ENCODE data around the gene PLAC9. TPM values are rescaled to one million over a fixed set of nuclear protein-coding genes. Genes with fewer than 3 reads are reported as not detected.

Gene PLAC9
- total and polyA plus RNA-seq, 2 experiments from 2014 or later: 8.8 to 118 TPM

DNA sequence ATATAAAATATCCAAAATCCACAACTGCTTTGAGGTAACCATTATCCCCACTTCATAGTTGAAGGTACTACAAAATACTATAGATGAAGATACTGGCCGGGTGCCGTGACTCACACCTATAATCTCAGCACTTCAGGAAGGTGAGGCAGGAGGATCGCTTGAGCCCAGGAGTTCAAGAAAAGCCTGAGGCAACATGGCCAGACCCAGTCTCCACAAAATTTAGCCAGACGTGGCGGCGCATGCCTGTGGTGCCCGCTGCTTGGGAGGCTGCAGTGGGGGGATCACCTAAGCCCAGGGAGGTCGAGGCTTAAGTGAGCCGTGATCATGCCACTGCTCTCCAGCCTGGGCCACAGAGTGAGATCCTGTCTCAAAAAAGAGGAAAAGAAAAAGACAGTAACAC is 32.4 kb upstream of the PLAC9 start:
- H3F3A ChIP-seq (ENCODE audit: insufficient read depth): peaks cover 16% of the 10 kb centered on the region
- no peak overlapping the region for H3K9ac ChIP-seq
- H3K9me2 ChIP-seq (ENCODE audit: insufficient read depth): no peaks in the 10 kb centered on the region
- peaks cover 20% of the 10 kb centered on the region for H3K4me1 ChIP-seq (ENCODE audit: insufficient read depth)
- no peak overlapping the region for H3K4me2 ChIP-seq (ENCODE audit: unreplicated experiment)
- in situ Hi-C loops (cut with MboI): no loop called here
- DNase-seq: no peak
- H2AFZ ChIP-seq: no peak overlapping the region
- no peaks in the 10 kb centered on the region for H4K20me1 ChIP-seq (ENCODE audit: insufficient read depth)
- H3K79me2 ChIP-seq (ENCODE audit: insufficient read depth): no peaks in the 10 kb centered on the region
- no peak overlapping the region for H3K27ac ChIP-seq
- TF ChIP-seq EZH2 (IDR thresholded peaks at IDR 0.05; ENCODE audit: insufficient read depth, poor library complexity, severe bottlenecking) (no peak), EZH2phosphoT487 (IDR thresholded peaks at IDR 0.05; ENCODE audit: insufficient read depth, low read depth) (no peak)
- no peaks in the 10 kb centered on the region for H3K27me3 ChIP-seq (replicated peaks; ENCODE audit: insufficient read depth)
- H3K36me3 ChIP-seq (ENCODE audit: low read depth): no peaks in the 10 kb centered on the region
- H3K9me3 ChIP-seq (ENCODE audit: low read depth): no peaks in the 10 kb centered on the region
- whole genome bisulfite sequencing, 2 experiments (ENCODE audit: low coverage in 1 of 2, low lambda C conversion rate in 2 of 2, missing lambda C conversion rate in 2 of 2): 89 to 91% methylated on average over 9 of the region's 9 CpGs
- no peak overlapping the region for H3K4me3 ChIP-seq

DNA sequence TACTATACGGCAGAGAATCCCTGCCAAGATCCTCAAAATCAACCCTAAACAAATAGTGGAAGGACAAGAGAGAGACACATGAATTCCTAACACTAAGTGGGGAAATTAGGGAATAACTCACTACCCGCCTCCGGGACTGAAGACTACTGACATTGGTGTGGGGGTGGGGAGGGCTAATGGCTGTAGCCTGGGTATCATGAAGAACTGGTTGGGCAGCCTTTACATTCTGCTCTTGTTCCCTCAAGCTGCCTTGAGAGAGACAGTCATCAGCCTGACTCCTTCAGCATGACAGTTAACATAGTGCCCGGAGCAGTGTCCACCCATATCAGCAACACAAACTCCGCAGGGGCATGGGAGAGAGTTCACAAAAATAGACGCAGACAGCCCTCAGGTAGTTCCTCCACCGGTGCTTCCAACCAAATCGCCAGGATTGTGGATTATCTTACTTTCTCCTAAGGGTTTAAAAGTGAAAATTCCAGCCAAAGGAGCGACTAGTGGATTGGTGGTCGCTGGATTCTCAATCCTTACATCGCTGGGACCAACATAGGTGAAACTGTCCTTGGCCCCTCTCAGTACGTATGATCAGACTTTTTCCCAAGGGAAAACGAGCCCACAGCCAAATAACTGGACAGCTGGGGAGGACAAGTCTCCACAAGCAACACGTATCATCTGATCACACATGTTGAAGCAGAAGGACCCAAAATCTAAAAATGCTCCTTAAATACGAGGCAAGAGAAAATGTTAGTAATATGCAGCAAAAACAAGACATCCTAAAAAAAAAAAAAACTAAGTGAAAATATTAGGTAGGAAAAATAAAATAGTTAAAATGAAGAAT is 31.5 kb upstream of the PLAC9 start:
- H3K4me2 ChIP-seq (ENCODE audit: unreplicated experiment): no peak overlapping the region

DNA sequence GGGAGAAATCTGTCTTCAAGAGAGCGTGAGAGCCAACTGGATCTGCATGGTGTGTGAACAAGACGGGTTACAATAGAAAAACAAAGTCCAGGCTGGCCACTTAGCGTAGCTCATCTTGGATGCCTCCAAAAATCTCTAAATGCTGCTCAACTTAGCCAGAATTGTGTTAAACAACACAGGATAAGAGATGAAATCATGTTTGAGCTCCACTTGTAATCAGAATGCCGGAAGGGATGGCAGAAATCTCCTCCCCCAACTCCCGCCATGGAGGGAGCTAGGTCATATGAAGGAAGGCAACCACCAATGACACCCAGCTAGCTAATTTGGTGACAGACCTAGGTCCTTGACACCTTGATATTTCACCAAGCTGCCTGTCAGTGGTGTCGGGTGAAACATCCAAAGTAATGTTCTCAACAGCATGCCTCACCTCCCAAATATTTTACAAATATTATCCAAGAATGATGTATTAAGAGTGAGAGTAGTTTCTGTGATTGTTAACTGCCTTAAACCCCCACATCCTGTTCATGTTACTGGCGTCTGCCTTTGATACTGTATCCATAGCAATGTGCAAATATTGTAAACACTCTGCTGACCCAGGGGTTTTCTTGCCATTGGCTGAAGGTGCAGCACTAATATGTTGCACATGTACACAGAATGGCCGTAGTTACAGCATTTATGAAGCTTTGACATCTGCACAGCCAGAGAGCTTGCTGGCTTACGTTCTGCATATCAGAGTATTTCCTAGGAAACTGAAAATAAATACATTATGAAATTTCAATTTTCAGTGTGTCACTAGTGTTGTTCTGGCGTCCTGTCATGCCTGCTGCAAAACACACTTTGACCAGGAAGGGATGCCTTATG is 28.2 kb upstream of the PLAC9 start:
- H3K9me3 ChIP-seq (ENCODE audit: low read depth): no peaks in the 10 kb centered on the region
- H3K36me3 ChIP-seq (ENCODE audit: low read depth): no peaks in the 10 kb centered on the region
- peak overlapping the region; percentile 94 for H3K27ac ChIP-seq
- peaks cover 28% of the 10 kb centered on the region for H3K4me1 ChIP-seq (ENCODE audit: insufficient read depth)
- H3F3A ChIP-seq (ENCODE audit: insufficient read depth): peaks cover 16% of the 10 kb centered on the region
- no peaks in the 10 kb centered on the region for H3K9me2 ChIP-seq (ENCODE audit: insufficient read depth)
- peak overlapping the region; percentile 73 for H3K9ac ChIP-seq
- in situ Hi-C loops (cut with MboI): no loop called here
- peak overlapping the region; percentile 51 for H3K4me3 ChIP-seq
- peak overlapping the region; percentile 68 for H3K4me2 ChIP-seq (ENCODE audit: unreplicated experiment)
- no peaks in the 10 kb centered on the region for H4K20me1 ChIP-seq (ENCODE audit: insufficient read depth)
- DNase-seq: peak; percentile 94
- H3K79me2 ChIP-seq (ENCODE audit: insufficient read depth): no peaks in the 10 kb centered on the region
- peak overlapping the region; percentile 79 for H2AFZ ChIP-seq
- no peaks in the 10 kb centered on the region for H3K27me3 ChIP-seq (replicated peaks; ENCODE audit: insufficient read depth)
- TF ChIP-seq EZH2 (IDR thresholded peaks at IDR 0.05; ENCODE audit: insufficient read depth, poor library complexity, severe bottlenecking): no peak
- 0 out of 2 replicates have a peak, but pooled peaks have one; percentile 72 for TF ChIP-seq EZH2phosphoT487 (IDR thresholded peaks at IDR 0.05; ENCODE audit: insufficient read depth, low read depth)
- 3 to 5% methylated on average over 10 of the region's 10 CpGs for WGBS, 2 experiments (ENCODE audit: low coverage in 1 of 2, low lambda C conversion rate in 2 of 2, missing lambda C conversion rate in 2 of 2)

More for the DNA sequence above, 31.5 kb upstream of the PLAC9 start:
- Histone ChIP-seq H4K20me1 (ENCODE audit: insufficient read depth) (no peaks in the 10 kb centered on the region), H3K4me3 (no peak overlapping the region), H2AFZ (no peak overlapping the region), H3K36me3 (ENCODE audit: low read depth) (no peaks in the 10 kb centered on the region), H3K27ac (no peak overlapping the region), H3K9ac (no peak overlapping the region), H3F3A (ENCODE audit: insufficient read depth) (peaks cover 16% of the 10 kb centered on the region), H3K79me2 (ENCODE audit: insufficient read depth) (no peaks in the 10 kb centered on the region), H3K4me1 (ENCODE audit: insufficient read depth) (peaks cover 28% of the 10 kb centered on the region), H3K9me2 (ENCODE audit: insufficient read depth) (no peaks in the 10 kb centered on the region), H3K9me3 (ENCODE audit: low read depth) (no peaks in the 10 kb centered on the region), H3K27me3 (replicated peaks; ENCODE audit: insufficient read depth) (no peaks in the 10 kb centered on the region)
- no peak for DNase-seq
- 82 to 85% methylated on average over 15 of the region's 15 CpGs for WGBS, 2 experiments (ENCODE audit: low coverage in 1 of 2, low lambda C conversion rate in 2 of 2, missing lambda C conversion rate in 2 of 2)
- TF ChIP-seq EZH2phosphoT487 (IDR thresholded peaks at IDR 0.05; ENCODE audit: insufficient read depth, low read depth) (no peak), EZH2 (IDR thresholded peaks at IDR 0.05; ENCODE audit: insufficient read depth, poor library complexity, severe bottlenecking) (no peak)
- in situ Hi-C loops (cut with MboI): no loop called here

DNA sequence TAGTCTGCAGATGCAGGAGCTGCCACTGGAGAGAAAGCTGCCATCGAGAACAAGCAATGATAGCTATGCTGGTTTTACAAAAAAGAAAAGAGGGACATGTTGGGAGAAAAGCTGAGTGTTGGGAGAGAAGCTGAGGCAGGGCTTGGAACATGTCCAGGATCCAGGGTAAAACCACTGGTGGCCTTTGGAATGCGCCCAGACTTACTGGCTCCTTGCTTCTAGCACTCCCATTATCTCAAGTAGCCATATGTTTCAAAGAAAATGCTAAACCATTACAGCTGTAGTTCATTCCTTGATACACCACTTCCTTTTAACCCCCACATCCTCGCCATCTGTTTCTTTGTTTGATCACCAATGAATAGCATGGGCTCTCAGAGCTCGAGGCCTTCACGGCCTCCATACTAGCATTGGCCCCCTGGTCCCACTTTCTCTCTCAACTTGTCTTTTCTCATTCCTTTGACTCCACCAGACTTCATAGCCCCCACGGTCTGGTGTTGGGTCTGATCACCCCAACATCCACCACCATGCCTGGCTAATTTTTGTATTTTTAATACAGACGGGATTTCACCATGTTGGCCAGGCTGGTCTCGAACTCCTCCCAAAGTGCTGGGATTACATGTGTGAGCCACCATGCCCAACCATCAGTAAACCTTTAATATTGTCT is 23.8 kb upstream of the PLAC9 start:
- Histone ChIP-seq H3K9me3 (ENCODE audit: low read depth) (no peaks in the 10 kb centered on the region), H3K9ac (no peak overlapping the region), H3K9me2 (ENCODE audit: insufficient read depth) (no peaks in the 10 kb centered on the region), H3K27me3 (replicated peaks; ENCODE audit: insufficient read depth) (no peaks in the 10 kb centered on the region), H3K79me2 (ENCODE audit: insufficient read depth) (no peaks in the 10 kb centered on the region), H3F3A (ENCODE audit: insufficient read depth) (peaks cover 6% of the 10 kb centered on the region), H2AFZ (no peak overlapping the region), H3K4me1 (ENCODE audit: insufficient read depth) (peaks cover 31% of the 10 kb centered on the region), H3K4me3 (no peak overlapping the region), H3K27ac (no peak overlapping the region), H4K20me1 (ENCODE audit: insufficient read depth) (no peaks in the 10 kb centered on the region), H3K4me2 (ENCODE audit: unreplicated experiment) (no peak overlapping the region), H3K36me3 (ENCODE audit: low read depth) (no peaks in the 10 kb centered on the region)
- TF ChIP-seq EZH2 (IDR thresholded peaks at IDR 0.05; ENCODE audit: insufficient read depth, poor library complexity, severe bottlenecking) (no peak), EZH2phosphoT487 (IDR thresholded peaks at IDR 0.05; ENCODE audit: insufficient read depth, low read depth) (no peak)
- WGBS, 2 experiments (ENCODE audit: low coverage in 1 of 2, low lambda C conversion rate in 2 of 2, missing lambda C conversion rate in 2 of 2): 65 to 71% methylated on average over 7 to 8 of the region's 8 CpGs
- in situ Hi-C loops (cut with MboI): no loop called here
- peak; percentile 20 for DNase-seq
